EH (cell line): ENCODE measurements around the gene CAMK1.

Experiments used
- DNase-seq: peaks from one replicate; pipeline ENCODE4 v3.0.0-alpha.2; 2015; ENCODE audit warnings: low read depth

Gene CAMK1

GRCh38 chr3:9710174-9710739, 59.5 kb downstream of the CAMK1 start:
- no peak for DNase-seq
